Activated CD8-positive, alpha-beta T cell treated with anti-CD3 and anti-CD28 coated beads, Interleukin-2, amount 10 ng/mL, durations not matched to agents 7 days and 5 days (primary cell): ENCODE measurements around the gene WWC2. TPM values are rescaled to one million over a fixed set of nuclear protein-coding genes. Genes with fewer than 3 reads are reported as not detected.
"Not testable (repeated sequence)": the region's sequence is repeated elsewhere in the genome, so short reads cannot be mapped to it uniquely, and the experiment has no call there.

Experiments used
- ATAC-seq: fragments of 150-1000 bp; cut with Tn5 transposase; one replicate; pipeline ENCODE4 v1.10.0; 2021; ENCODE audit warnings: moderate library complexity
- CTCF ChIA-PET: fragments of 350-600 bp; sonication (Branson Sonifier 250); formaldehyde crosslinking; loops from one replicate; lab custom pipeline; 2021; ENCODE audit warnings: antibody characterized with exemption; lab: Charles Lee
- POLR2A ChIA-PET: fragments of 350-600 bp; sonication (Branson Sonifier 250); formaldehyde crosslinking; loops from one replicate; lab custom pipeline; 2021; ENCODE audit warnings: antibody characterized with exemption; lab: Charles Lee
- DNase-seq: peaks from one replicate; pipeline ENCODE4 v3.0.0-alpha.2; 2020
- H3K27ac Mint-ChIP-seq: one replicate; pipeline ENCODE4 v1.8.0; 2021; ENCODE audit warnings: mild to moderate bottlenecking, mixed read lengths
- H3K27me3 Mint-ChIP-seq: one replicate; pipeline ENCODE4 v1.8.0; 2021; ENCODE audit warnings: low read depth, mixed read lengths
- H3K36me3 Mint-ChIP-seq: one replicate; pipeline ENCODE4 v1.8.0; 2021; ENCODE audit warnings: low read depth, mixed read lengths
- H3K4me1 Mint-ChIP-seq: one replicate; pipeline ENCODE4 v1.8.0; 2021; ENCODE audit warnings: low read depth, mixed read lengths
- H3K4me3 Mint-ChIP-seq: one replicate; pipeline ENCODE4 v1.8.0; 2021; ENCODE audit warnings: mild to moderate bottlenecking, mixed read lengths
- H3K9me3 Mint-ChIP-seq: one replicate; pipeline ENCODE4 v1.8.0; 2022; ENCODE audit warnings: mixed read lengths; ENCODE audit not compliant: insufficient read depth
- total RNA-seq, 2 experiments: library from RNA; stranded (reverse); gene quantifications; one replicate each; pipeline ENCODE4 v1.2.3, GENCODE V29; 2021

The WWC2 gene
- total RNA-seq, 2 experiments from 2014 or later, result 0.21 TPM

GRCh38 chr4:183146478-183146877, 47.4 kb downstream of the WWC2 start:
- DNase-seq, result no peak
- Mint-ChIP-seq H3K9me3 (no peaks in the 10 kb centered on the region), H3K4me3 (no peak overlapping the region), H3K36me3 (no peaks in the 10 kb centered on the region), H3K27me3 (peaks cover 10% of the 10 kb centered on the region), H3K4me1 (no peaks in the 10 kb centered on the region), H3K27ac (no peak overlapping the region)
- POLR2A ChIA-PET, result no interaction called here
- CTCF ChIA-PET, result interaction anchor here (1.2 kb wide), 1 partner anchor 115 kb away, joined by 4 read pairs; no protein-coding TSS in a partner anchor
- no peak for ATAC-seq

DNA sequence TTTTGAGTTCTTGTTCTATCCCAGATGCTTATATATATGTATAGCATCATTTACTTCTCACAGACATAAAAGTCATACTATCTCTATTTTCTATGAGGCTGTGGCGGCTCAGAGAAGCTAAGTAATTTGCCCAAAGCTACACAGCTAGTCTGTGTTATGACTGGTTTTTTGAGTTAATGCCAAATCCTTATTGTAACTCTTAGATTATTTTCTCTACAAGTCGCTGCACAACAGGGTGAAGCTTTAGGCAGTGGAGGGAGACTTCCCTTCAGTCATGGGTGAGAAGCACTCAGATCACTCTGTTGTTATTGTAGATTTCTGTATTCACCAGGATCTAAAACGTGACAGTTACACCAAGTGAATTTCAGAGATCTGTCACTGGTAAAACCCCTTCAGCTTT, 48.1 kb downstream of the WWC2 start:
- Mint-ChIP-seq H3K4me1 (no peaks in the 10 kb centered on the region), H3K27ac (no peak overlapping the region), H3K9me3 (no peaks in the 10 kb centered on the region), H3K36me3 (no peaks in the 10 kb centered on the region), H3K27me3 (peaks cover 7% of the 10 kb centered on the region), H3K4me3 (no peak overlapping the region)
- ChIA-PET CTCF (interaction anchor here (1.2 kb wide), 1 partner anchor 115 kb away, joined by 4 read pairs; no protein-coding TSS in a partner anchor), POLR2A (no interaction called here)
- ATAC-seq (no peak), DNase-seq (no peak)

- ATAC-seq (no peak), DNase-seq (no peak)
- CTCF ChIA-PET, result interaction anchor here (0.6 to 0.8 kb wide), 2 partner anchors 115 to 1090 kb away, joined by 3 read pairs; no protein-coding TSS in a partner anchor
- no peak overlapping the region for H3K4me3 Mint-ChIP-seq
- H3K4me1 Mint-ChIP-seq, result no peaks in the 10 kb centered on the region
- POLR2A ChIA-PET, result no interaction called here
- no peaks in the 10 kb centered on the region for H3K9me3 Mint-ChIP-seq
- no peaks in the 10 kb centered on the region for H3K36me3 Mint-ChIP-seq
- peaks cover 7% of the 10 kb centered on the region for H3K27me3 Mint-ChIP-seq
- no peak overlapping the region for H3K27ac Mint-ChIP-seq
Measured at GRCh38 chr4:183147983-183148382, 48.9 kb downstream of the WWC2 start.

DNA sequence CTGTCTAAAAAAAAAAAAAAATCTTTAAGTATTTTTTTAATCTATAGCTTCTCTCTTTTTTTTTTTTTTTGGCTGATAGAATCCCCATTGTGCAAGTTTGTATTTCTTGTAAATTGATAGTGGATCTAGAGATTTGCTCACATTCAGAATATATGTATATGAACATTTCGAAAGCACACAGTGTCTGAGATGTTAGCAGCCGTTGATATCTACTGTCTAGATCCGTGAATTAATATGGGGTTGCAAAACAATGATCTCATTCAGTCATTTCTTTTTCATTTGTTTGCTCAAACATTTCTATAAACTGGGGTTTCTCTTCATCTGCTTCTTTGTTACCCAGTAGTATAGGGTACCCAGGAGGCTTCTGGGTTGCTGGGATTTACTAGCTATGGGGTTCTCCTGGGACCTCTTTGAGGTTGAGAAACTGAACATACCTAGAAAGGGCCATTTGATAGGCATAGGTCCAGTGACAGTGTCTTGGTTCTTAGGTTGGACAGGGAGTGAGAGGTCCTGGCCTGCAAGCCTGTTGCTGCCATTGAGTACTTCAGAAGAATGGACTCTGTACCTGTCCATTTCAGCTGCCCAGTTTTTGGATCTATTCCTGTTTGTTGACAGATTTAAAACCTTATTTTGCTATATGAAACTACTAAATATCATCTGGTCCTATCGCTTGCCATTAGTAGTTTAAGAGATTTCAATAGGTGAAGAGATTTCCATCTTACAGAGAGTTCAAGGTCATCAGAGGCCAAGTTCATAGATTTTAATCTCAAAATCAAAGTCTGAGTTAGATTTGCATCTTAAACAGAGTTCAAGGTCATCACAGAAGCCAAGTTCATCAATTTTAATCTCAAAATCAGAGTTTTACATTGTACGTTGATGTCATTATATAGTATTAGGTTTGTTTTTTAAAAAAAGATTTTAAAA, 50.8 kb downstream of the WWC2 start:
- Mint-ChIP-seq H3K36me3 (no peaks in the 10 kb centered on the region), H3K4me1 (no peaks in the 10 kb centered on the region), H3K4me3 (no peak overlapping the region), H3K27me3 (peaks cover 3% of the 10 kb centered on the region), H3K27ac (no peak overlapping the region), H3K9me3 (no peaks in the 10 kb centered on the region)
- DNase-seq (no peak), ATAC-seq (no peak)
- POLR2A ChIA-PET, result no interaction called here
- CTCF ChIA-PET, result no interaction called here

DNA sequence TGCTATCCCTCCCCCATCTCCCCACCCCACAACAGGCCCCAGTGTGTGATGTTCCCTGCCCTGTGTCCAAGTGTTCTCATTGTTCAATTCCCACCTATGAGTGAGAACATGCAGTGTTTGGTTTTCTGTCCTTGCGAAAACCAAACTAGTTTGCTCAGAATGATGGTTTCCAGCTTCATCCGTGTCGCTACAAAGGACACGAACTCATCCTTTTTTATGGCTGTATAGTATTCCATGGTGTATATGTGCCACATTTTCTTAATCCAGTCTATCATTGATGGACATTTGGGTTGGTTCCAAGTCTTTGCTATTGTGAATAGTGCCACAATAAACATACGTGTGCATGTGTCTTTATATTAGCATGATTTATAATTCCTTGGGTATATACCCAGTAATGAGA, 51.6 kb downstream of the WWC2 start:
- DNase-seq, H3K4me3 Mint-ChIP-seq, H3K27me3 Mint-ChIP-seq, ATAC-seq, H3K4me1 Mint-ChIP-seq, CTCF ChIA-PET, POLR2A ChIA-PET, H3K9me3 Mint-ChIP-seq, H3K27ac Mint-ChIP-seq, H3K36me3 Mint-ChIP-seq: not testable (repeated sequence)

DNA sequence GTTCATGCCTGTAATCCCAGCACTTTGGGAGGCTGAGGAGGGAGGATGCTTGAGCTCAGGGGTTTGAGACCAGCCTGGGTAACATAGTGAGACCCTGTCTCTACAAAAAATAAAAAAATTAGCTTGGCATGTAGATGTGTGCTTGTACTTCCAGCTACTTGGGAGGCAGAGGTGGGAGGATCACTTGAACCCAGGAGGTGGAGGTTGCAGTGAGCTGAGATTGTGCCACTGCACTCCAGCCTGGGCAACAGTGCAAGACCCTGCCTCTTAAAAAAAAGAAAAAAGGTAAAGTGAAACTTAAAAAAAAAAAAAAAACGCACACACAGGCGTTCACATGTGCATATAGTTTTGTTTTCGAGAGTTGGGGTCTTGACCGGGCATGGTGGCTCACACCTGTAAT, 53.2 kb downstream of the WWC2 start:
- H3K4me3 Mint-ChIP-seq, POLR2A ChIA-PET, CTCF ChIA-PET, ATAC-seq, H3K36me3 Mint-ChIP-seq, H3K27ac Mint-ChIP-seq, H3K4me1 Mint-ChIP-seq, H3K27me3 Mint-ChIP-seq, H3K9me3 Mint-ChIP-seq, DNase-seq: not testable (repeated sequence)

DNA sequence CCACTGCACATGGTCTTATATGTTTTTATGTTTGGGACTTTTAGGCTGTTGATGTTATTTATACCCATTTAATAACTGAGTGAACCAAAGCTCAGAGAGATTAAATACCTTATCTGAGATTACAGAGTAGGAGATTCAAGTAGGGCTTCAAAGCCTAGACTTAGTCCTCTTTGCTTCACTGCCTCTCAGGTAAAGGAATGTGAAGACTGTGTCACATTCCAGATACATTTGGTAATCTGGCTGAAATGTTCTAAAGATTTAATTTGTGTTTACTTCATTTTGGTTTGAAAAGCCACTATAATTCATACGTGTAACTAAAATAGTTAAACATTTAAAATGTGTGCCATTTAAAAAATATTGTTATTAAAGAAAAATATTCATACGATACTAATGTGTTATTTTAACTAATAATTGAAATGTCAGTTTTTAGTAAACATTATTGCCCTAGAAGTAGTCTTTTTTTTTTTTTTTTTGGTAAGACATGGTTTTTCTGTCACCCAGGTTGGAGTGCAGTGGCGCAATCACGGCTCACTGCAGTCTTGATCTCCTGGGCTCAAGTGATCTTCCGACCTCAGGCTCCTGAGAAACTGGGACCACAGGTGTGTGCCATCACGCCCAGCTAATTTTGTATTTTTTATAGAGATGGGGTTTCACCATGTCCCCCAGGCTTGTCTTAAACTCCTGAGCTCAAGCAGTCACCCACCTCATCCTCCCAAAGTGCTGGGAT, 54.3 kb downstream of the WWC2 start:
- ChIA-PET CTCF (no interaction called here), POLR2A (no interaction called here)

GRCh38 chr4:183154701-183155391, 55.8 kb downstream of the WWC2 start:
- POLR2A ChIA-PET, result interaction anchor here (0.7 kb wide), 1 partner anchor 70 kb away, joined by 3 read pairs; no protein-coding TSS in a partner anchor
- no peaks in the 10 kb centered on the region for H3K27me3 Mint-ChIP-seq
- no peaks in the 10 kb centered on the region for H3K4me1 Mint-ChIP-seq
- no peak overlapping the region for H3K27ac Mint-ChIP-seq
- ATAC-seq, result no peak
- H3K4me3 Mint-ChIP-seq, result no peak overlapping the region
- CTCF ChIA-PET, result no interaction called here
- DNase-seq, result no peak
- H3K36me3 Mint-ChIP-seq, result no peaks in the 10 kb centered on the region
- no peaks in the 10 kb centered on the region for H3K9me3 Mint-ChIP-seq

More for the DNA sequence above, 54.3 kb downstream of the WWC2 start:
- ATAC-seq (no peak), DNase-seq (no peak)
- Mint-ChIP-seq H3K4me1 (no peaks in the 10 kb centered on the region), H3K4me3 (no peak overlapping the region), H3K27me3 (no peaks in the 10 kb centered on the region), H3K9me3 (no peaks in the 10 kb centered on the region), H3K36me3 (no peaks in the 10 kb centered on the region), H3K27ac (no peak overlapping the region)

GRCh38 chr4:183155450-183156184, 56.6 kb downstream of the WWC2 start:
- Mint-ChIP-seq H3K4me3 (no peak overlapping the region), H3K4me1 (no peaks in the 10 kb centered on the region), H3K36me3 (no peaks in the 10 kb centered on the region), H3K9me3 (no peaks in the 10 kb centered on the region), H3K27me3 (peaks cover 2% of the 10 kb centered on the region), H3K27ac (no peak overlapping the region)
- ATAC-seq (no peak), DNase-seq (no peak)
- POLR2A ChIA-PET, result interaction anchor here (0.7 kb wide), 1 partner anchor 70 kb away, joined by 3 read pairs; no protein-coding TSS in a partner anchor
- CTCF ChIA-PET, result no interaction called here

- no peak for ATAC-seq
- H3K9me3 Mint-ChIP-seq, result no peaks in the 10 kb centered on the region
- POLR2A ChIA-PET, result no interaction called here
- CTCF ChIA-PET, result no interaction called here
- DNase-seq, result no peak
- peaks cover 3% of the 10 kb centered on the region for H3K27me3 Mint-ChIP-seq
- no peaks in the 10 kb centered on the region for H3K36me3 Mint-ChIP-seq
- H3K4me3 Mint-ChIP-seq, result no peak overlapping the region
- H3K4me1 Mint-ChIP-seq, result no peaks in the 10 kb centered on the region
- no peak overlapping the region for H3K27ac Mint-ChIP-seq
Measured at GRCh38 chr4:183157215-183157614, 58.2 kb downstream of the WWC2 start.

GRCh38 chr4:183158062-183158461, 59.0 kb downstream of the WWC2 start:
- peaks cover 3% of the 10 kb centered on the region for H3K27me3 Mint-ChIP-seq
- ChIA-PET CTCF (no interaction called here), POLR2A (no interaction called here)
- no peak overlapping the region for H3K4me3 Mint-ChIP-seq
- no peak for DNase-seq
- H3K36me3 Mint-ChIP-seq, result no peaks in the 10 kb centered on the region
- H3K4me1 Mint-ChIP-seq, result no peaks in the 10 kb centered on the region
- H3K9me3 Mint-ChIP-seq, result no peaks in the 10 kb centered on the region
- no peak overlapping the region for H3K27ac Mint-ChIP-seq
- ATAC-seq, result no peak
